ENCODE data around the gene MCTS1. TPM values are rescaled to one million over a fixed set of nuclear protein-coding genes. Genes with fewer than 3 reads are reported as not detected.

The MCTS1 gene
- total and polyA plus RNA-seq, 2 donors (not counting 3 experiments of a cell fraction or from before 2014, with no cell fraction given) = 36.1 to 70.0 TPM

- CTCF ChIA-PET = no interaction called here
- no TSS peak for BruUV-seq (replicated peaks)
- H3K27ac ChIP-seq (ENCODE audit: insufficient read depth, low read depth, low read length) = no peak overlapping the region
Observed at GRCh38 chrX:120653000-120653399, 49.1 kb downstream of the MCTS1 start.

GRCh38 chrX:120660637-120661036, 56.7 kb downstream of the MCTS1 start:
- H3K4me1 ChIP-seq (ENCODE audit: control insufficient read depth, extremely low read depth, insufficient read depth, low read length) = peaks cover 2% of the 10 kb centered on the region
- H3K4me3 ChIP-seq (replicated peaks in 1 of 3; ENCODE audit: insufficient read depth in 1 of 3, low read depth in 1 of 3, low read length in 3 of 3) = no peak overlapping the region
- no peaks in the 10 kb centered on the region for H3K9me1 ChIP-seq (replicated peaks; ENCODE audit: control insufficient read depth, extremely low read depth, insufficient read depth, low read length)
- ChIA-PET POLR2A (no interaction called here), CTCF (no interaction called here)
- dilution Hi-C loops (cut with MboI; ENCODE audit: extremely low pct_ligation_motif_present, low sequenced_read_pairs) (no loop called here), intact Hi-C loops (cut with micrococcal nuclease) (loop anchor here (5.0 kb wide), 1 partner anchor 143 kb away; no protein-coding TSS in a partner anchor)
- TF ChIP-seq JUN (IDR thresholded peaks at IDR 0.05; ENCODE audit: borderline replicate concordance, insufficient read depth, insufficient read length, low read depth) (no peak), MAX (IDR thresholded peaks at IDR 0.05; ENCODE audit: insufficient read depth, insufficient read length) (no peak), POLR2A (IDR thresholded peaks at IDR 0.05; ENCODE audit: low read depth, low read length) (no peak), MYC (IDR thresholded peaks at IDR 0.05; ENCODE audit: low read depth, low read length) (no peak), POLR2AphosphoS5 (IDR thresholded peaks at IDR 0.05; ENCODE audit: insufficient read depth, low read depth, low read length) (no peak), FOS (IDR thresholded peaks at IDR 0.05; ENCODE audit: borderline replicate concordance, insufficient read depth, low read length) (no peak), CTCF (IDR thresholded peaks at IDR 0.05; ENCODE audit: extremely low read depth in 1 of 2, insufficient read depth in 1 of 2, low read depth in 1 of 2, low read length in 2 of 2) (no peak), GATA2 (IDR thresholded peaks at IDR 0.05; ENCODE audit: insufficient read depth, insufficient read length, low read depth, low read length) (no peak), EZH2 (IDR thresholded peaks at IDR 0.05; ENCODE audit: borderline replicate concordance, low read depth, low read length, severe bottlenecking) (no peak)
- H3K4me2 ChIP-seq (ENCODE audit: insufficient read depth, low read length) = no peak overlapping the region
- no peak for FAIRE-seq
- H3K36me3 ChIP-seq (ENCODE audit: control insufficient read depth in 2 of 2, extremely low read depth in 1 of 2, insufficient read depth in 2 of 2, low read length in 2 of 2) = no peaks in the 10 kb centered on the region
- no peaks in the 10 kb centered on the region for H4K20me1 ChIP-seq (replicated peaks; ENCODE audit: control insufficient read depth, extremely low read depth, insufficient read depth, low read length)
- H3K27ac ChIP-seq (ENCODE audit: insufficient read depth, low read depth, low read length) = no peak overlapping the region
- no peak overlapping the region for H2AFZ ChIP-seq (ENCODE audit: low read depth, low read length)
- DNase-seq (ENCODE audit: low read depth, low spot score) = no peak
- no peaks in the 10 kb centered on the region for H3K79me2 ChIP-seq (ENCODE audit: control insufficient read depth, insufficient read depth, low read length)
- BruUV-seq (replicated peaks) = no TSS peak
- H3K9me3 ChIP-seq (replicated peaks; ENCODE audit: control insufficient read depth, insufficient read depth, low read length) = no peaks in the 10 kb centered on the region
- H3K27me3 ChIP-seq (ENCODE audit: control insufficient read depth in 2 of 2, insufficient read depth in 2 of 2, low read length in 2 of 2) = no peaks in the 10 kb centered on the region
- H3K9ac ChIP-seq (replicated peaks; ENCODE audit: extremely low read depth, insufficient read depth, low read length) = no peak overlapping the region

More at GRCh38 chrX:120653000-120653399, 49.1 kb downstream of the MCTS1 start:
- no peak overlapping the region for H2AFZ ChIP-seq (ENCODE audit: low read depth, low read length)
- H3K4me2 ChIP-seq (ENCODE audit: insufficient read depth, low read length) = no peak overlapping the region
- TF ChIP-seq GATA2 (IDR thresholded peaks at IDR 0.05; ENCODE audit: insufficient read depth, insufficient read length, low read depth, low read length) (no peak), FOS (IDR thresholded peaks at IDR 0.05; ENCODE audit: borderline replicate concordance, insufficient read depth, low read length) (no peak), JUN (IDR thresholded peaks at IDR 0.05; ENCODE audit: borderline replicate concordance, insufficient read depth, insufficient read length, low read depth) (no peak), POLR2AphosphoS5 (IDR thresholded peaks at IDR 0.05; ENCODE audit: insufficient read depth, low read depth, low read length) (no peak), MAX (IDR thresholded peaks at IDR 0.05; ENCODE audit: insufficient read depth, insufficient read length) (no peak)
- no peaks in the 10 kb centered on the region for H3K9me1 ChIP-seq (replicated peaks; ENCODE audit: control insufficient read depth, extremely low read depth, insufficient read depth, low read length)
- H3K9me3 ChIP-seq (replicated peaks; ENCODE audit: control insufficient read depth, insufficient read depth, low read length) = no peaks in the 10 kb centered on the region
- intact Hi-C loops (cut with micrococcal nuclease) (no loop called here), dilution Hi-C loops (cut with MboI; ENCODE audit: extremely low pct_ligation_motif_present, low sequenced_read_pairs) (no loop called here)
- DNase-seq (ENCODE audit: low read depth, low spot score) = no peak
- no peaks in the 10 kb centered on the region for H3K79me2 ChIP-seq (ENCODE audit: control insufficient read depth, insufficient read depth, low read length)
- no peaks in the 10 kb centered on the region for H3K4me1 ChIP-seq (ENCODE audit: control insufficient read depth, extremely low read depth, insufficient read depth, low read length)
- H3K9ac ChIP-seq (replicated peaks; ENCODE audit: extremely low read depth, insufficient read depth, low read length) = no peak overlapping the region
- no peak for FAIRE-seq
- no peaks in the 10 kb centered on the region for H3K36me3 ChIP-seq (ENCODE audit: control insufficient read depth in 2 of 2, extremely low read depth in 1 of 2, insufficient read depth in 2 of 2, low read length in 2 of 2)
- no peaks in the 10 kb centered on the region for H3K27me3 ChIP-seq (ENCODE audit: control insufficient read depth in 2 of 2, insufficient read depth in 2 of 2, low read length in 2 of 2)
- POLR2A ChIA-PET = no interaction called here
- H4K20me1 ChIP-seq (replicated peaks; ENCODE audit: control insufficient read depth, extremely low read depth, insufficient read depth, low read length) = no peaks in the 10 kb centered on the region
- H3K4me3 ChIP-seq (replicated peaks in 1 of 3; ENCODE audit: insufficient read depth in 1 of 3, low read depth in 1 of 3, low read length in 3 of 3) = no peak overlapping the region

All from endothelial cell of umbilical vein (primary cell).